ENCODE data around the gene TAB2.

TAB2 gene

GRCh38 chr6:149379977-149380376 lies 62.5 kb downstream of the TAB2 start:
- no peak for DNase-seq

- no peak for DNase-seq
Observed at GRCh38 chr6:149380523-149380922, 63.0 kb downstream of the TAB2 start.

GRCh38 chr6:149383371-149383770 lies 65.9 kb downstream of the TAB2 start:
- DNase-seq = no peak

GRCh38 chr6:149384464-149384863 lies 67.0 kb downstream of the TAB2 start:
- DNase-seq = no peak

GRCh38 chr6:149385998-149386646 lies 68.6 kb downstream of the TAB2 start:
- DNase-seq = no peak

- no peak for DNase-seq
Observed at GRCh38 chr6:149387779-149388512, 70.4 kb downstream of the TAB2 start.

- no peak for DNase-seq
Observed at GRCh38 chr6:149389509-149390297, 72.2 kb downstream of the TAB2 start.

- no peak for DNase-seq
Observed at GRCh38 chr6:149392093-149392492, 74.6 kb downstream of the TAB2 start.

GRCh38 chr6:149392535-149392934 lies 75.0 kb downstream of the TAB2 start:
- no peak for DNase-seq

- no peak for DNase-seq
Observed at GRCh38 chr6:149393002-149393679, 75.6 kb downstream of the TAB2 start.

GRCh38 chr6:149395185-149395584 lies 77.7 kb downstream of the TAB2 start:
- no peak for DNase-seq

GRCh38 chr6:149397384-149397783 lies 79.9 kb downstream of the TAB2 start:
- no peak for DNase-seq

- no peak for DNase-seq
Observed at GRCh38 chr6:149400050-149400449, 82.5 kb downstream of the TAB2 start, which contains the start of gene SUMO4. SUMO4 (plus strand) TSS chr6:149400262; CDS start chr6:149400392, 130 bp downstream.

GRCh38 chr6:149403534-149403933 lies 86.0 kb downstream of the TAB2 start:
- DNase-seq = no peak

- no peak for DNase-seq
Observed at GRCh38 chr6:149405823-149406765, 88.6 kb downstream of the TAB2 start.

- no peak for DNase-seq
Observed at GRCh38 chr6:149409617-149410016, 92.1 kb downstream of the TAB2 start.

- no peak for DNase-seq
Observed at GRCh38 chr6:149410557-149410956, 93.0 kb downstream of the TAB2 start.

- DNase-seq = no peak
Observed at GRCh38 chr6:149414009-149414408, 96.5 kb downstream of the TAB2 start.

GRCh38 chr6:149414821-149415220 lies 97.3 kb downstream of the TAB2 start:
- DNase-seq = no peak

GRCh38 chr6:149419696-149420404 lies 102.3 kb downstream of the TAB2 start:
- DNase-seq = no peak

GRCh38 chr6:149421132-149421531 lies 103.6 kb downstream of the TAB2 start:
- DNase-seq = no peak
